ENCODE data around the gene IKZF1. TPM values are rescaled to one million over a fixed set of nuclear protein-coding genes. Genes with fewer than 3 reads are reported as not detected.

IKZF1 gene
- total RNA-seq, 6 experiments from 2014 or later, result 3.1 to 9.6 (median 5.2) TPM

GRCh38 chr7:50364645-50365044 is 60.1 kb downstream of the IKZF1 start:
- no peak for TF ChIP-seq CTCF (IDR thresholded peaks at IDR 0.05)
- TF ChIP-seq POLR2A (IDR thresholded peaks at IDR 0.05), result no peak
- H3K36me3 ChIP-seq, result no peaks in the 10 kb centered on the region
- H3K27ac ChIP-seq, result no peak overlapping the region
- no peaks in the 10 kb centered on the region for H3K9me3 ChIP-seq
- ATAC-seq (no peak), DNase-seq (no peak)
- no peaks in the 10 kb centered on the region for H3K4me1 ChIP-seq
- 71% methylated on average over 1 of the region's 3 CpGs for WGBS (ENCODE audit: insufficient coverage, low coverage, low lambda C conversion rate, missing lambda C conversion rate)
- H3K4me3 ChIP-seq, result no peak overlapping the region
- intact Hi-C loops (cut with DNase I), result no loop called here
- H3K27me3 ChIP-seq, result no peaks in the 10 kb centered on the region

- no peaks in the 10 kb centered on the region for H3K27me3 ChIP-seq
- no peaks in the 10 kb centered on the region for H3K36me3 ChIP-seq
- H3K4me3 ChIP-seq, result no peak overlapping the region
- H3K27ac ChIP-seq, result no peak overlapping the region
- H3K4me1 ChIP-seq, result no peaks in the 10 kb centered on the region
- DNase-seq (no peak), ATAC-seq (no peak)
- intact Hi-C loops (cut with DNase I), result no loop called here
- no peaks in the 10 kb centered on the region for H3K9me3 ChIP-seq
- TF ChIP-seq POLR2A (IDR thresholded peaks at IDR 0.05), result no peak
- 13% methylated on average over 2 of the region's 2 CpGs for WGBS (ENCODE audit: insufficient coverage, low coverage, low lambda C conversion rate, missing lambda C conversion rate)
Observed at GRCh38 chr7:50366311-50366710, 61.8 kb downstream of the IKZF1 start.

- no peaks in the 10 kb centered on the region for H3K36me3 ChIP-seq
- no peaks in the 10 kb centered on the region for H3K4me1 ChIP-seq
- no peaks in the 10 kb centered on the region for H3K9me3 ChIP-seq
- no peak for DNase-seq
- no peak for ATAC-seq
- intact Hi-C loops (cut with DNase I), result no loop called here
- no peak for TF ChIP-seq POLR2A (IDR thresholded peaks at IDR 0.05)
- no peak for TF ChIP-seq CTCF (IDR thresholded peaks at IDR 0.05)
- WGBS (ENCODE audit: insufficient coverage, low coverage, low lambda C conversion rate, missing lambda C conversion rate), result 34% methylated on average over 2 of the region's 2 CpGs
- no peaks in the 10 kb centered on the region for H3K27me3 ChIP-seq
- H3K27ac ChIP-seq, result no peak overlapping the region
- no peak overlapping the region for H3K4me3 ChIP-seq
Observed at GRCh38 chr7:50367100-50367499, 62.6 kb downstream of the IKZF1 start.

GRCh38 chr7:50367570-50367969 is 63.1 kb downstream of the IKZF1 start:
- H3K4me1 ChIP-seq, result no peaks in the 10 kb centered on the region
- no peaks in the 10 kb centered on the region for H3K9me3 ChIP-seq
- no peaks in the 10 kb centered on the region for H3K36me3 ChIP-seq
- 55% methylated on average over 5 of the region's 6 CpGs for WGBS (ENCODE audit: insufficient coverage, low coverage, low lambda C conversion rate, missing lambda C conversion rate)
- H3K27me3 ChIP-seq, result no peaks in the 10 kb centered on the region
- H3K27ac ChIP-seq, result no peak overlapping the region
- H3K4me3 ChIP-seq, result no peak overlapping the region
- ATAC-seq, result no peak
- no peak for DNase-seq
- TF ChIP-seq POLR2A (IDR thresholded peaks at IDR 0.05), result no peak
- TF ChIP-seq CTCF (IDR thresholded peaks at IDR 0.05), result no peak
- intact Hi-C loops (cut with DNase I), result no loop called here

GRCh38 chr7:50368366-50368765 is 63.9 kb downstream of the IKZF1 start:
- H3K27ac ChIP-seq, result no peak overlapping the region
- H3K9me3 ChIP-seq, result no peaks in the 10 kb centered on the region
- no peaks in the 10 kb centered on the region for H3K36me3 ChIP-seq
- intact Hi-C loops (cut with DNase I), result no loop called here
- H3K4me1 ChIP-seq, result no peaks in the 10 kb centered on the region
- no peak for ATAC-seq
- no peak overlapping the region for H3K4me3 ChIP-seq
- no peak for TF ChIP-seq CTCF (IDR thresholded peaks at IDR 0.05)
- no peak for TF ChIP-seq POLR2A (IDR thresholded peaks at IDR 0.05)
- DNase-seq, result no peak
- WGBS (ENCODE audit: insufficient coverage, low coverage, low lambda C conversion rate, missing lambda C conversion rate), result 66% methylated on average over 4 of the region's 4 CpGs
- H3K27me3 ChIP-seq, result no peaks in the 10 kb centered on the region

All from right lobe of liver (tissue), 6 donors.